H1 (cell line): ENCODE results near the gene KAT8. TPM values are rescaled to one million over a fixed set of nuclear protein-coding genes. Genes with fewer than 3 reads are reported as not detected.
"Not testable (repeated sequence)": the region's sequence is repeated elsewhere in the genome, so short reads cannot be mapped to it uniquely, and the experiment has no call there.

Source experiments
- CTCF ChIA-PET: fragments of 300-600 bp; sonication (Branson Sonifier 250); formaldehyde crosslinking; loops from one replicate; lab custom pipeline; 2021; ENCODE audit not compliant: partially characterized antibody; lab: Charles Lee
- POLR2A ChIA-PET: fragments of 300-600 bp; sonication (Branson Sonifier 250); formaldehyde crosslinking; loops from one replicate; lab custom pipeline; 2021; ENCODE audit warnings: inconsistent platforms; ENCODE audit not compliant: partially characterized antibody; lab: Charles Lee
- DNase-seq, 2 experiments: peaks; one replicate each; pipeline versions ENCODE4 v3.0.0 to v3.0.0-alpha.2; 2010 to 2022; ENCODE audit warnings: low spot score in 2 of 2, low read depth in 1 of 2, mixed read lengths in 1 of 2
- FAIRE-seq: peaks from 2 replicates; lab custom pipeline; 2011; peaks lifted over from hg19 to GRCh38; lab: Jason Lieb, UNC
- H2AFZ ChIP-seq: 2 replicates; pipeline ENCODE4 v1.8.1; 2012; ENCODE audit warnings: low read length, inconsistent platforms
- H2AK5ac ChIP-seq: 2 replicates; pipeline ENCODE4 v1.6.1; 2013; ENCODE audit warnings: low read depth, low read length
- H2BK120ac ChIP-seq: replicated peaks from 2 replicates; pipeline ENCODE3; 2013; ENCODE audit warnings: low read depth, low read length, inconsistent platforms
- H2BK12ac ChIP-seq: 2 replicates; pipeline ENCODE4 v1.6.1; 2013; ENCODE audit warnings: low read depth, low read length
- H2BK15ac ChIP-seq: 2 replicates; pipeline ENCODE4 v1.6.1; 2013; ENCODE audit warnings: low read length
- H2BK20ac ChIP-seq: 2 replicates; pipeline ENCODE4 v1.6.1; 2013; ENCODE audit warnings: low read length
- H2BK5ac ChIP-seq: 2 replicates; pipeline ENCODE4 v1.6.1; 2013; ENCODE audit warnings: low read depth, low read length
- H3K14ac ChIP-seq: 2 replicates; pipeline ENCODE4 v1.6.1; 2013; ENCODE audit warnings: inconsistent platforms; ENCODE audit not compliant: insufficient read length
- H3K18ac ChIP-seq: 2 replicates; pipeline ENCODE4 v1.6.1; 2013; ENCODE audit warnings: low read length; ENCODE audit errors: extremely low read depth
- H3K23ac ChIP-seq: 2 replicates; pipeline ENCODE4 v1.6.1; 2013; ENCODE audit warnings: inconsistent platforms; ENCODE audit not compliant: insufficient read length
- H3K23me2 ChIP-seq: 2 replicates; pipeline ENCODE4 v1.6.1; 2013; ENCODE audit warnings: low read depth, low read length
- H3K27ac ChIP-seq: 2 replicates; pipeline ENCODE4 v1.6.1; 2011; ENCODE audit warnings: low read depth, low read length, inconsistent platforms
- H3K27me3 ChIP-seq, 4 experiments: replicated peaks in 1 of 4; 1 replicate in 1 of 4; 2 replicates in 3 of 4; pipeline versions ENCODE4 v1.6.1 to v1.8.1; 2011 to 2013; ENCODE audit warnings: low read length in 3 of 4, mild to moderate bottlenecking in 3 of 4, inconsistent platforms in 2 of 4, mixed read lengths in 2 of 4, moderate library complexity in 1 of 4; ENCODE audit not compliant: control insufficient read depth in 3 of 4, insufficient read depth in 3 of 4; ENCODE audit errors: extremely low read depth in 1 of 4
- H3K36me3 ChIP-seq, 4 experiments: 2 replicates each; pipeline versions ENCODE4 v1.6.1 to v1.8.1; 2011 to 2013; ENCODE audit warnings: mild to moderate bottlenecking in 4 of 4, low read length in 3 of 4, moderate library complexity in 2 of 4, control low read depth in 1 of 4, inconsistent platforms in 1 of 4; ENCODE audit not compliant: insufficient read depth in 4 of 4, control insufficient read depth in 2 of 4
- H3K4ac ChIP-seq: replicated peaks from 2 replicates; pipeline ENCODE3; 2013; ENCODE audit warnings: low read length, low read depth, mixed read lengths, inconsistent platforms; ENCODE audit not compliant: insufficient read length
- H3K4me1 ChIP-seq, 4 experiments: replicated peaks in 1 of 4; 1 replicate in 1 of 4; 2 replicates in 3 of 4; pipeline versions ENCODE4 v1.6.1 to v1.8.1; 2011 to 2013; ENCODE audit warnings: low read length in 3 of 4, inconsistent platforms in 2 of 4, mixed read lengths in 1 of 4; ENCODE audit not compliant: insufficient read depth in 4 of 4, control insufficient read depth in 3 of 4
- H3K4me2 ChIP-seq, 2 experiments: 2 replicates each; pipeline versions ENCODE4 v1.6.1 to v1.8.1; 2011 to 2013; ENCODE audit warnings: low read depth in 2 of 2, low read length in 2 of 2, control low read depth in 1 of 2, inconsistent platforms in 1 of 2, mild to moderate bottlenecking in 1 of 2; ENCODE audit not compliant: insufficient read depth in 1 of 2
- H3K4me3 ChIP-seq, 4 experiments: fragments of 200-600, 300-600 bp in 1 of 4; sonication (generic), shearing (Covaris generic), sonication (Bioruptor Twin) in 1 of 4; 2 replicates each; pipeline versions ENCODE4 v1.5.1 to v1.8.1; 2011 to 2016; ENCODE audit warnings: low read length in 4 of 4, low read depth in 3 of 4, control low read depth in 2 of 4, inconsistent platforms in 2 of 4, mild to moderate bottlenecking in 2 of 4, mixed read lengths in 1 of 4, moderate library complexity in 1 of 4; ENCODE audit not compliant: insufficient read depth in 2 of 4; ENCODE audit errors: extremely low read depth in 1 of 4
- H3K56ac ChIP-seq: replicated peaks from 2 replicates; pipeline ENCODE3; 2013; ENCODE audit warnings: low read depth, mild to moderate bottlenecking, mixed read lengths, low read length, inconsistent platforms; ENCODE audit not compliant: insufficient read length
- H3K79me1 ChIP-seq: 2 replicates; pipeline ENCODE4 v1.6.1; 2013; ENCODE audit warnings: low read depth, low read length, control low read depth
- H3K79me2 ChIP-seq, 2 experiments: 2 replicates each; pipeline versions ENCODE4 v1.6.1 to v1.8.1; 2012 to 2013; ENCODE audit warnings: low read length in 2 of 2, mild to moderate bottlenecking in 2 of 2, inconsistent platforms in 1 of 2; ENCODE audit not compliant: insufficient read depth in 2 of 2, control insufficient read depth in 1 of 2
- H3K9ac ChIP-seq, 4 experiments: replicated peaks in 1 of 4; 1 replicate in 1 of 4; 2 replicates in 3 of 4; pipeline versions ENCODE4 v1.6.1 to v1.8.1; 2011 to 2013; ENCODE audit warnings: low read depth in 3 of 4, low read length in 3 of 4, control low read depth in 2 of 4, mild to moderate bottlenecking in 2 of 4, moderate library complexity in 2 of 4, inconsistent platforms in 1 of 4; ENCODE audit errors: extremely low read depth in 1 of 4
- H3K9me3 ChIP-seq, 2 experiments: 2 replicates each; pipeline versions ENCODE4 v1.6.1 to v1.8.1; 2012 to 2013; ENCODE audit warnings: mild to moderate bottlenecking in 2 of 2, moderate library complexity in 2 of 2, control low read depth in 1 of 2, inconsistent platforms in 1 of 2, low read depth in 1 of 2, low read length in 1 of 2, mixed read lengths in 1 of 2; ENCODE audit not compliant: insufficient read depth in 2 of 2
- H4K20me1 ChIP-seq, 2 experiments: replicated peaks in 1 of 2; 2 replicates each; pipeline versions ENCODE3 to v1.8.1; 2011 to 2013; ENCODE audit warnings: inconsistent platforms in 2 of 2, low read length in 2 of 2, mild to moderate bottlenecking in 1 of 2; ENCODE audit not compliant: insufficient read depth in 2 of 2, control insufficient read depth in 1 of 2
- H4K5ac ChIP-seq: 2 replicates; pipeline ENCODE4 v1.6.1; 2013; ENCODE audit warnings: low read length, low read depth, mixed read lengths, inconsistent platforms; ENCODE audit not compliant: insufficient read length
- H4K8ac ChIP-seq: 2 replicates; pipeline ENCODE4 v1.8.0; 2013; ENCODE audit warnings: mild to moderate bottlenecking, moderate library complexity, low read length, inconsistent platforms; ENCODE audit not compliant: insufficient read depth; ENCODE audit errors: extremely low read depth
- H4K91ac ChIP-seq: replicated peaks from 2 replicates; pipeline ENCODE3; 2013; ENCODE audit warnings: low read length, mixed read lengths, inconsistent platforms; ENCODE audit not compliant: insufficient read length
- KDM5A ChIP-seq: fragments of 200-600 bp; IDR thresholded peaks from 2 replicates; pipeline ENCODE4 v1.7.1; 2012; ENCODE audit warnings: mild to moderate bottlenecking, low read length, inconsistent platforms, mixed read lengths
- MAFK ChIP-seq: IDR thresholded peaks from 2 replicates; pipeline ENCODE4 v1.6.1; 2012; ENCODE audit warnings: low read depth, mild to moderate bottlenecking, improper control_type of control experiment, low read length
- MAX ChIP-seq: IDR thresholded peaks from 2 replicates; pipeline ENCODE4 v1.6.1; 2012; ENCODE audit warnings: inconsistent platforms
- POLR2A ChIP-seq, 2 experiments: IDR thresholded peaks; 1 replicate in 1 of 2; 2 replicates in 1 of 2; pipeline ENCODE4 v1.6.1; 2011; ENCODE audit warnings: low read depth in 2 of 2, low read length in 2 of 2, mild to moderate bottlenecking in 2 of 2; ENCODE audit errors: control extremely low read depth in 1 of 2
- POU5F1 ChIP-seq: IDR thresholded peaks from 2 replicates; pipeline ENCODE4 v1.6.1; 2011; ENCODE audit warnings: low read depth, mild to moderate bottlenecking, low read length, moderate library complexity
- RAD21 ChIP-seq, 2 experiments: IDR thresholded peaks in 1 of 2; conservative IDR thresholded peaks in 1 of 2; 2 replicates each; pipeline ENCODE4 v1.6.1; 2011; ENCODE audit warnings: low read depth in 2 of 2, low read length in 2 of 2, improper control_type of control experiment in 1 of 2, inconsistent platforms in 1 of 2, mild to moderate bottlenecking in 1 of 2, moderate library complexity in 1 of 2
- WGBS, 2 experiments: shearing (Covaris generic) in 1 of 2; methylation state at CpG; one replicate each; pipeline versions ENCODE4 v1.1.6 to v1.1.7; 2013 to 2015; ENCODE audit warnings: low lambda C conversion rate in 2 of 2, mixed read lengths in 2 of 2, inconsistent platforms in 1 of 2, low coverage in 1 of 2, missing lambda C conversion rate in 1 of 2; ENCODE audit not compliant: insufficient replicate concordance in 2 of 2, insufficient coverage in 1 of 2, insufficient read length in 1 of 2; ENCODE audit errors: extremely low coverage in 1 of 2, missing lambda C conversion rate in 1 of 2; 5-methylcytosine and 5-hydroxymethylcytosine counted together
- polyA plus RNA-seq, 7 experiments: library from polyadenylated mRNA; depleted of rRNA in 3 of 7; stranded (reverse) in 5 of 7; unstranded in 2 of 7; fragments of >200 nt in 5 of 7; fragments of 200-250 nt in 2 of 7; gene quantifications; 1 replicate in 5 of 7; 2 replicates in 1 of 7; 4 replicates in 1 of 7; pipeline versions ENCODE4 v1.2.1 to v1.2.3, GENCODE V29; 2011 to 2013; ENCODE audit warnings: missing spikeins in 2 of 7, mixed read lengths in 2 of 7
- total RNA-seq: library from RNA; stranded (reverse); fragmentation: NEBNext Ultra II Directional; extraction: Animal tissue kit (Norgen Biotek cat#: 25700); gene quantifications from 2 replicates; pipeline ENCODE4 v1.2.1, GENCODE V29; 2021

KAT8 gene
- total and polyA plus RNA-seq, 2 of the 8 experiments (the other 6 are each of a cell fraction or from before 2014, with no cell fraction given) = 52.6 to 61.6 TPM

- TF ChIP-seq POU5F1 = no peak
- no peak for TF ChIP-seq POLR2A (IDR thresholded peaks at IDR 0.05; ENCODE audit: control extremely low read depth in 1 of 2, low read depth in 2 of 2, low read length in 2 of 2)
- no peak for TF ChIP-seq KDM5A
- TF ChIP-seq MAFK = no peak
- TF ChIP-seq RAD21 (IDR thresholded peaks at IDR 0.05 in 1 of 2, conservative IDR thresholded peaks at IDR 0.05 in 1 of 2; ENCODE audit: low read depth in 2 of 2, low read length in 2 of 2) = no peak
- no peak for TF ChIP-seq MAX
Measured at GRCh38 chr16:31168848-31169247, 51.4 kb downstream of the KAT8 start (continued).

GRCh38 chr16:31170048-31170447, 52.6 kb downstream of the KAT8 start:
- H3K36me3 ChIP-seq, H3K9ac ChIP-seq, H2BK20ac ChIP-seq, H2BK5ac ChIP-seq, H2BK15ac ChIP-seq, H3K4me1 ChIP-seq, H4K91ac ChIP-seq, H2AFZ ChIP-seq, FAIRE-seq, H2BK120ac ChIP-seq, DNase-seq, H3K27me3 ChIP-seq, H3K23ac ChIP-seq, H2AK5ac ChIP-seq, H3K14ac ChIP-seq, H4K20me1 ChIP-seq, H3K4me3 ChIP-seq, H3K79me1 ChIP-seq, H2BK12ac ChIP-seq, H3K27ac ChIP-seq, CTCF ChIA-PET, H3K18ac ChIP-seq, H3K56ac ChIP-seq, H3K79me2 ChIP-seq, H3K23me2 ChIP-seq, H3K9me3 ChIP-seq, H3K4ac ChIP-seq, H4K8ac ChIP-seq, H4K5ac ChIP-seq, H3K4me2 ChIP-seq: not testable (repeated sequence)
- POLR2A ChIA-PET = interaction anchor here (1.2 to 2.7 kb wide), 4 partner anchors 10 to 53 kb away, joined by 4 to 17 read pairs (median 8); partner anchors contain the start of genes FUS and KAT8
- no CpG with 5 or more reads among the region's 2 CpGs for WGBS, 2 experiments
